HPDE6-E6E7 (cell line): ENCODE results near the gene NRP1.

Experiments
- DNase-seq: peaks from one replicate; pipeline ENCODE4 v3.0.0; 2011; ENCODE audit warnings: missing footprints; ENCODE audit errors: extremely low spot score

The NRP1 gene

DNA sequence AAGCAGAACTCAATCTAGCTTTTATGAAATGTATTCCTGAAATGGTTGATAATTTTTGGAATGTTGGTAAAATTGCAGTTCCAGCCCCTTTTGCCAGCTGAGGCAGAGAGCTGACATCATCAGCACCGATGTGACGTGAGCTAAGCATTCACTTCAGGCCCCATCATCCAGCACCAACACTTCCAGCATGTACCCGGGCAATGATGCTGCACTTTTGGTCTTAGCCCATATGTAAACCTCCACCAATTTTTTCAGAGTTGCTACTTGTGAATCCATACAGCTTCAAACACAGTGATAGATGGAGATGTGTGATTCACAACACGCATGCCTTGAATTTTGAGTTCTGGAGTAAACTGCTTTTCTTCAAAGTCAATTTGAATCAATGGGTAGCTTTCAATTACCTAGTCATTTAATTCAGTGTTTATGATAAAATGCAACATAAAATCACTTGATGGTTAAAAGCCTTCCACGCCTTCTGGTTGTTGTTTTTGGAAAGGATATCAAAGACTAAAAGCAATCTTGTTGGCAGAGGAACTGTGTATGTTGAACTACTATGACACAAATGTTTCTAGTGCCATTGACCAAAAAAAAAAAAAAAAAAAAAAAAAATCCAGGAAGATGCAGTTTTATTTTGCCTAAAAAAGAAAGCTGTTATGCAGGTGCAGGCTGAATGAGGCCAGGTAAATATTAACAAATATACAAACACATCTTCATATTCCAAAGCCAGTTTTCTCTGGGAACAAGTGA lies 73.9 kb downstream of the NRP1 start:
- DNase-seq = no peak

- DNase-seq = no peak
Measured at GRCh38 chr10:33258967-33259366, 75.5 kb downstream of the NRP1 start.

GRCh38 chr10:33257439-33258080 lies 76.9 kb downstream of the NRP1 start:
- DNase-seq = no peak

- no peak for DNase-seq
Measured at GRCh38 chr10:33256458-33256857, 78.0 kb downstream of the NRP1 start.

GRCh38 chr10:33254556-33255160 lies 79.8 kb downstream of the NRP1 start:
- no peak for DNase-seq

DNA sequence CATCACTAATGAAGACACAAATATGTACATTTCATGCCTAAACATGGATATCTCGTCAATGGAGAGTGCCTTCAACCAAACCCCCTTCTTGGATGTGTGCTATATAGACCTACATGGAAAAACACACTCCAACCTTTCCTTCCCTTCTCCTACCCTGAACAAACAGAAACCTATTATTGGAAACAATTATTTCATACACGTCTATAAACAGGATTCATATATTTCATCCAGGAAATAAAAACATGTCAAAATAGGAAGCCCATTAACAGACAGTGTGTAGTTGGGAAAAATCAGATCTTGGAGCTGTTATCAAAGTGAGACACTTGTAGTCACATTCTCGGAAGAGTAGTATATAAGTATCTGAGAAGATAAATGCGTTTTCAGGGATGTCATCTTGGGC lies 81.1 kb downstream of the NRP1 start:
- no peak for DNase-seq

- DNase-seq = peak; percentile 21
Measured at GRCh38 chr10:33252794-33253203, 81.7 kb downstream of the NRP1 start.

- DNase-seq = no peak
Measured at GRCh38 chr10:33252324-33252723, 82.1 kb downstream of the NRP1 start.

GRCh38 chr10:33249659-33250345 lies 84.7 kb downstream of the NRP1 start:
- no peak for DNase-seq

- DNase-seq = no peak
Measured at GRCh38 chr10:33249137-33249536, 85.3 kb downstream of the NRP1 start.

DNA sequence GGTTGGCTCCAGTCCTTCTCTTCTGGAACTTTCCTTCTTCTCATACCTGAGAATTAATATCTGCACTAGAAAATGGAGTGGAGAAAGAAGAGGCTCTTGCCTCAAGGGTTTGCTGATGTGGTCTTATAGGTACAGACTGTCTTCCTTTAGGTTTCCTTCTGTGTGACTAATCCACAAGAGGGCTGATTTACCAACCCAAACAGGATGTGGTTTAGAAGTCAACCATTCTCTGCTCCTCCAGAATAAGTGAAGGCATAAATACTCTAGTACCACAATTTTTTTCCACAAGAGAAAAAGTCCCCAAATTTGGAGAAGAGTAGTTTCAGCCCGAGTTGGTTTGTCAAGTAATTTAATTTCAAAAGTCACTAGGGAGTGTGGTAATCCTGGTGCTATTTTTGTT lies 85.8 kb downstream of the NRP1 start:
- DNase-seq = peak; percentile 9

DNA sequence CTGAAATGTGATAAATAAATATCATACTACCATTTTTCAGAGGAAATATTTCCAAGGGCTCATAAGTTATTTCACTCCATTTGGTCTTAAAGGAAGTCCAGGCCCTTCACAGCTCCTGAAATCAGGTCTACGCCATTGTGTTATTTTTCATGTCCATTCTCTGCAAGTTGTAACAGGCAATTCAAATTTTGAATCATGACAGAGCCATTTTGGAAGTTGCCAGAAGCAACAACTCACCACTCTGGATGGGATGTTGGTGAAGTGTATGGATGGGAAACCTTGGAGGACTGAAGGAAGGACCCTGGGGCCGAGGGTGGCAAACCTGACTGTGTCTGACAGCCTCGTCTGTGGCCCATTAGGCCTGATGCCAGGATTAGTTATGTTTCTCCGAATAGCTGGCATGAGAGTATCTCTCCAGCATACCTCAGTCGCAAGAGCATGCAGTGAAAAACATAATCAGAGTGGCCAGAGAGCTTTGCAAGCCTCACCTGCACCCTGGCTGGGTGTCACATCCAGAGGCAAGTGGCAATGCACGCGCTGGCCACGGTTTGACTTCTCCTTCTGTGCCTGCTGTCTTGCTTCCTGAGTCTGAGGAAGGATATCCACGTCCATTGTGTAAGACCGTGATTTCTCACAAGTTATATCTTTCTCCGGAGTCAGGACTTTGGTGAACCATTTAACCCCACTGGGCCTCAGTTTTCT lies 87.1 kb downstream of the NRP1 start:
- no peak for DNase-seq

GRCh38 chr10:33245343-33245742 lies 89.1 kb downstream of the NRP1 start:
- DNase-seq = no peak

DNA sequence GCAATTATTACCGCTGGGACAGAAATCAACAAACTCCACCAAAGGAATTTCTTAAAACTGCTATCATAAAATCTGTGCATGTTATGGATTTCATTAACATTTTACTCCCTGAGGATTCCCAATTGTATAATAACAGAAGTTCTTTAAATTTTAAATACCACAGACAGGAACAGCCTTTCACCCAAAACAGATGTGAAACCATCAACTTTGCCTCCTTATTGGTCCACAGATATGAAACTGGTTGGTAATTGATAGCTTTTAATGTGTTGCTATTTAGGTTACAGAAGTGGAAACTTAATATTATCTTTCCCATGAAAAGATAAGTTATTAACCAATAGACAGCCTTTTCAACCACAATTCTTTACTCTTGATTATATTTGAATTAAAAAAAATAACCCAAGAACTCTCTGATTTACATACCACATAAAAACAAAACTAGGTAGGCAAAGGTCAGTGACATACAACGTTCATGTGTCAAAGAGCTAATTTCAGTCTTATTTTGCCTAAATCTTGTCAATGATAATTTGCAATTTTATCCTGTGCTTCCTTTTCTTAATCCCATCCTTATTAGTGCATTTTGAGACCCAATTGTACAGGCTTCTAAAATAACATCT lies 90.0 kb downstream of the NRP1 start:
- DNase-seq = no peak

GRCh38 chr10:33243703-33244102 lies 90.8 kb downstream of the NRP1 start:
- DNase-seq = no peak

- DNase-seq = no peak
Measured at GRCh38 chr10:33242931-33243330, 91.5 kb downstream of the NRP1 start.

DNA sequence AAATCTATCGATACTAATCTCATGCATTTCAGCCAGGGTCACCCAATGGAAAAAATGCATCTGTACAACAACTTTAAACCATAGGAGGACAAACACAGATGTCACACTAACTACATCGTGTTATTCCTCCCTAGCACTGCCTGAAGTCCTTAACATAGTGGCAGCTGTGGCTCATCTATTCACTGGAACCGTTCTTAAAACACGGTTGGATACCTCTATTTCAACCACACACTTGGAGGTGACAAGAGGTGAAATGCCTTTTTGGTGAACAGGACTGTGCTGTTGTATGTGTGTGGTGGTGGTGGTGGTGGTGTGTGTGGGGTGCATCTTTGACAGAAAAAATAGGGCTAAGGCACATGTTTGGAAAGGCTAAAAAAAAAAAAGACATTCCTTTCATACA lies 93.1 kb downstream of the NRP1 start:
- no peak for DNase-seq

GRCh38 chr10:33240931-33241330 lies 93.5 kb downstream of the NRP1 start:
- DNase-seq = no peak

DNA sequence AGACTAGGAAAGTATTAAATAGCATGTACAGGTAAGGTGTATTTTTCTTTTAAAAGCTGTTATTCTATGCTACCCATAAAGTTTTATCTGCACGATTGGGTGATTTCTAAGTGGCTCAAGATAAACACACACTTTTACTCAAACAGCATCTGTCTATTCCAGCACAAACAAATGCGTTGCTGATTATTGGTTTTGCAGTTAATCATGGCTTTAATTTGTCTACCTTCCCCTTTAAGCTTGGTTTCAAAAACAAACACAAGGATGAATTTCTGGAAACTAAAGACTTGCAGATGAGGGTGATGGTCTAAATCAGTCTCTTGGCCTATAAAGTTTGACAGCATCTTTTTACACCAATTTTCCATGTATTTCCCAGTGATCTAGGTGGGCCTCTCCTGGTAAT lies 94.2 kb downstream of the NRP1 start:
- DNase-seq = no peak

GRCh38 chr10:33239257-33239656 lies 95.2 kb downstream of the NRP1 start:
- no peak for DNase-seq

- DNase-seq = no peak
Measured at GRCh38 chr10:33238643-33239042, 95.8 kb downstream of the NRP1 start.
